ENCODE measurements around the gene FUZ. TPM values are rescaled to one million over a fixed set of nuclear protein-coding genes. Genes with fewer than 3 reads are reported as not detected.

The FUZ gene, protein sequence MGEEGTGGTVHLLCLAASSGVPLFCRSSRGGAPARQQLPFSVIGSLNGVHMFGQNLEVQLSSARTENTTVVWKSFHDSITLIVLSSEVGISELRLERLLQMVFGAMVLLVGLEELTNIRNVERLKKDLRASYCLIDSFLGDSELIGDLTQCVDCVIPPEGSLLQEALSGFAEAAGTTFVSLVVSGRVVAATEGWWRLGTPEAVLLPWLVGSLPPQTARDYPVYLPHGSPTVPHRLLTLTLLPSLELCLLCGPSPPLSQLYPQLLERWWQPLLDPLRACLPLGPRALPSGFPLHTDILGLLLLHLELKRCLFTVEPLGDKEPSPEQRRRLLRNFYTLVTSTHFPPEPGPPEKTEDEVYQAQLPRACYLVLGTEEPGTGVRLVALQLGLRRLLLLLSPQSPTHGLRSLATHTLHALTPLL
- 33.9 and 38.6 TPM in 2 replicates for total RNA-seq (2014; rRNA removed; shearing (Covaris generic))

DNA sequence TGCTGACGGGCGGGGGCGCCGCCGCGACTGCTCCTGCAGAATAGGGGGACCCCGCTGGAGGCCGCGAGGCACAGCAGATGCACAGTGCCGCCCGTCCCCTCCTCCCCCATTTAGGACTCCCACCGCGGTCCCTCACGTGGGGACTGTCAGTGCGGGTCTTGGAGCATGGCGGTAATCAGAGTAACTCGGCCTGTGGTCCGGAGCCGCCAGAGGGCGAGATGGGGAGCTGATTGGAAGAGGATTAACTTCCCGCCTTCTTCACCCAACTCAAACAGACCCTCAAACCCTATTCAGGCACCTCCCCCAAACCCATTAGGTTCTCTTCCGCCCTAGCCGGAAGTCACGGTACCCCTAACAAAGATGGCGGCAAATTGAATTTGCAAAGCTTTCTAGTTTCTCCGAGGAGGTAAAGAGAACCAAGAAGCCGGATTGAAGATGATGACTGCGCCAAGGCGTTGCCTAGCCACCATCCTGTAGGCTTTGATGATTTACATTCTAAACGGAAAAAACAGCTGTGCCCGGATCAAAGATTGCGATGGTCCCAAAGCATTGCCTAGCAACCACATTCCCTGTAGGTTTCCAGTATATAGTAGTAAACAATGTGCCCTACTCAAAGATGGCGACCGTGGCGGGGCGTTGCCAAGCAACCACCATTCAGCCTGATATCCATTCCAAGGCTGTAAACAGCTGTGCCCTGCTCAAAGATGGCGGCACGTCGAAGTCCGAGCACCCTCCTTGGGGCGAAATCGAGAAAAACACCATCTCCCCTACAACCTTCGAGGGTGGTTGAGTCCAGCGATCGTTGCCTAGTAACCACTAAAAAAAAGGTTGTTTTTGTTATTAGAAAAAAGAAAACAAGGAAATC lies at the start of gene FUZ:
TSS of gene FUZ (minus strand) at position 296 of the 865 bp plus-strand sequence. CDS start at position 110, 186 bp downstream.
- DNase-seq (ENCODE audit: low spot score): peak; percentile 99
- in situ Hi-C loops (cut with HindIII; ENCODE audit: low sequenced_read_pairs): no loop called here

- DNase-seq (ENCODE audit: low spot score): no peak
- in situ Hi-C loops (cut with HindIII; ENCODE audit: low sequenced_read_pairs): no loop called here
Observed at GRCh38 chr19:49862391-49863253, 49.5 kb upstream of the FUZ start.

DNA sequence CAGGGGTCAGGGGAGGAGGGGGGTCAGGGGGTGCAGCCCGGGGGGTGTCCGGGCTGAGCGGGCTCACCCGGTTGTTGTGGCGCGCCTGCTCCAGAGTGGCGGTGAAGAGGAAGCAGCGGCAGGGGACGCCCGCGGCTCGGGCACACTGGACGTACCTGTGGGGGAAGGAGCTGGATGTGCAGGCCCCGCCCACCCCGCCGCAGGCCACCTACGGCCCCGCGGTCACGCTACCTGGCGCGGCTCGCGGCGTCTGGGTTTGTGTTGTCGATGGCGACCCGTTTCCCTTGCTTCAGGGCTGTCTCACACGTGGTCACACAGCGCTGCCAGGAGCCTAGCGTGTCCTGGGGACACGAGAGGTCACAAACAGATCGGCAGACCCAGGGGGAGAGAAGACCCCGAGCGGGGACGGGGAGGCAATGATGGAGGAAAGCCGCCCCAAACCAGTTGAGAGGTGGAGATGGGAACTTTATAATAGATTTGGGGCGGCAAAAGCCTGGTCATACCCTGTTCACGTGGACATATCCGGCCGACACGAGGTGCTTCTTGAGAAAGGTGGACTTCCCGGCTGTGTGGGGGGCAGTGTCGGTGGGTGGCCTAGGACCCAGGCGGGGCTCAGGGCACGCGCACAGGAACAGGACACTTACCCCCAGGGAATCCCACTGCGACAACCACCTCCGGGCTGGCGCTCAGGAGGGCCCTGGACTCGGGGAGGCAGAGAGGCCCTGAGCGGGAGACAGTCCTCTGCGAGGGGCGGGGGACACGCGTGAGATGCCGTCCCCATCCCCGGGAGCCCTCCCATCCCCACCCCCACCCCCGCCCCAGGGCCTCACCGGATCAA lies 48.7 kb upstream of the FUZ start:
- DNase-seq (ENCODE audit: low spot score): no peak
- in situ Hi-C loops (cut with HindIII; ENCODE audit: low sequenced_read_pairs): no loop called here

- in situ Hi-C loops (cut with HindIII; ENCODE audit: low sequenced_read_pairs): no loop called here
Observed at GRCh38 chr19:49861107-49861506, 48.0 kb upstream of the FUZ start.

DNA sequence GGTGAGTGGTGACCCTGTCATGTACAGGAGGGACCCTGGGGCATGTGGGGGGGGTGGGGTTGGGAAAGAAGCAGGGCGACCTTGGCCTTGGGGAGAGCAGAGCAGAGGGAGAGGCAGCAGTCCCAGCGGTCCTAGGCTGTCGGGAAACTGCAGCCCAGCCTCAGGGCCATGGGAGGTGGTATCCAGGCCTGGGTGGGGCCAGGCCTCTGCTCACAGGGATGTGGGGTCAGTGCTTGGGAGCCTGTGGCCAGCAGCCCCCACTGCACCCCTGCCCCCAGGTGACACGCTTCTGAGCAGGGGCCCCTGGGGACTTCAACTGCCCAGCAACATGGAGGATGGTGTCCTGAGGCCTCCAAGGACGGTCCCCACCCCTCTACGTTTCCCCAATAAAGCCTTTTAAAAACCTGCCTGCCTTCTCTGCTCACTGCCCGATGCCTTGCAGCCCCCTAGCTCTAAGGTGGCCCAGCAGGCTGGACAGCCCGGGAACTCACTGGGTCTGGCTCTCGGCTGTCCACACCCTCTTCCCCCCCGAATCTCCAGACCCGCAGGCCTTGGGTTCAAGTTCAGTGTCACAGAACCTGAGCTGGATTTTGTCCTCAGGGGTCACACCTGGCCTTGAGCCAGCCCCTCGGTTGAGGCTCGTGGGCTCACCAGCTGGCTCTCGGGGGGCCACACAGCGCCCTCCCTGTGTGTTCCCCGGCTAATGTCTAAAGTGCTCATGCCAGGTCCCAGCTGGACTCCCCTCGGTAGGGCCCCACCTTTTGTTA lies 47.4 kb upstream of the FUZ start:
- in situ Hi-C loops (cut with HindIII; ENCODE audit: low sequenced_read_pairs): no loop called here
- no peak for DNase-seq (ENCODE audit: low spot score)

More at GRCh38 chr19:49861107-49861506, 48.0 kb upstream of the FUZ start:
- DNase-seq (ENCODE audit: low spot score): peak; percentile 48

DNA sequence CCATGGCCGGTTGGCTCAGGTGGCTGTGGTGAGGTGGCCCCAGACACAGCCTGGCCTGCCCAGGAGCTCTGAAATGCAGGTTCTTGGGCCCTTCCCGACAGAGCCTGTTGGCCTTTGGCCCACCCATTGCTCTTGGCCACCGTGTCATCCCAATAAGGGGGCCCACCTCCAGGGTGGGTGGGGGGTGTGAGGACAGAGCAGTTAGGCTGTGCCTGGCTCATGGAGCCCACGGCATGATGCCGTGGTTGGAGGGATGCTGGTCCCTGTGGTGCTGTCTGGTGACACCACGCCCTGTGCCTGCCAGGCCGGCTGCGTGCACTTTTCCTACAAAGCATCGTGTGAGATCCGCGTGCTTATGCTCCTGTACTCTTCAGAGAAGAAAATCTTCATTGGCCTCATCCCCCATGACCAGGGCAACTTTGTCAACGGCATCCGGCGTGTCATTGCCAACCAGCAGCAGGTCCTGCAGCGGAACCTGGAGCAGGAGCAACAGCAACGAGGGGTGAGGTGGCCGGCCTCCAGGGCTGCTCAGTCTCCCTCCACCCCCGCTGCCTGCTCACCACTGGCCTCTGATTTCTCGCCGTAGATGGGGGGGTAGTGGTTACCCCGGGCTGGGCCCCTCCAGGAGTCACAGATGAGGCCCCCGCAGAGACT lies 46.7 kb upstream of the FUZ start:
- DNase-seq (ENCODE audit: low spot score): no peak
- in situ Hi-C loops (cut with HindIII; ENCODE audit: low sequenced_read_pairs): no loop called here

DNA sequence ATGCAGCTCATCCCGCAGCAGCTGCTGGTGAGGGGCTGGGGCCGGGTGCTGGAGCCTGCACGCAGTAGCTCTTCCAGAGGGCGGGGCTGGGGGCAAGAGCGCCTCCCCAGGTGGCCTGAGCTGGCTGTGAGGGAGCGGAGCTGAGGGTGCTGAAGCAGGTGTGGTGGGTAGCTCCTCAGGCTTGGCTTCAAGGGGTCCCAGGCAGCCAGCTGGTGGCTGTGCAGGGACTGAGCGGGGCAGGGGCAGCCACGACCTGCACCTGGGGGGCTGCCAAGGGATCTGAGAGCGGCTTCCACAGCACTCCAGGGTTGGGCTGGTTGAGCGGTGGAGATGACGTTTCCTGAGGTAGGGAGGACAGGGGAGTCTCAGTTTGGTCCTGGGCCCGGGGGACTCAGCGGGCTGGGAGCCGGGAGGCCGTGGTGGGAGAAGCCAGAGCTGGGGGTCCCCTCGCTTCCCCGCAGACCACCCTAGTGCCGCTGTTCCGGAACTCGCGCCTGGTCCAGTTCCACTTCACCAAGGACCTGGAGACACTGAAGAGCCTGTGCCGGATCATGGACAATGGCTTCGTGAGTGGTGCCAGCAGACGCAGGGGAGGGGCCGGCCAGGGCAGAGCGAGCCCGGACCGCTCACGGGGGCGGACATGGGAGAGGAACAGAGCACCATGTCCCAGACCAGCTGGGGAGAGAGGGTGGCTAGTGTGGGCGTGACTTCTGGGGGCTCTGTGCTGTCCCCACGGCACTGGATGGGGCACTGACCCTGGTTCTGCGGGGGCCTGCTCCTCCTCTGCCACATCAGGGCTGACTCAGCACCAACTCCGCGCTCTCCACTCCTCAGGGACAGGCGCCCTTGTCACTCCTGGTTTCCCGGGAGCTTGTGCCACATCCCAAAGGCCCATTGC lies 45.2 kb upstream of the FUZ start:
- DNase-seq (ENCODE audit: low spot score): no peak
- in situ Hi-C loops (cut with HindIII; ENCODE audit: low sequenced_read_pairs): no loop called here

DNA sequence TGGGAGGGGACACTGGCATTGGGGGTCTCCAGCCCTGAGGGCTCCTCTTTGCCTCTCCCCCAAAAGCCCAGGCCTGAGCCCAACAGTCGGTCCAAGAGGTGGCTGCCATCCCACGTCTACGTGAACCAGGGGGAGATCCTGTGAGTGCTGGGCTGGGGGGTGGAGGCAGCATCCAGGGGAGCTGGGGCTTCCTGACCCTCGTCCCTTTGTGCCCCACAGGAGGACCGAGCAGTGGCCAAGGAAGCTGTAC lies 44.7 kb upstream of the FUZ start:
- DNase-seq (ENCODE audit: low spot score): no peak
- in situ Hi-C loops (cut with HindIII; ENCODE audit: low sequenced_read_pairs): no loop called here

- in situ Hi-C loops (cut with HindIII; ENCODE audit: low sequenced_read_pairs): no loop called here
- DNase-seq (ENCODE audit: low spot score): no peak
Observed at GRCh38 chr19:49857061-49857837, 44.2 kb upstream of the FUZ start.

DNA sequence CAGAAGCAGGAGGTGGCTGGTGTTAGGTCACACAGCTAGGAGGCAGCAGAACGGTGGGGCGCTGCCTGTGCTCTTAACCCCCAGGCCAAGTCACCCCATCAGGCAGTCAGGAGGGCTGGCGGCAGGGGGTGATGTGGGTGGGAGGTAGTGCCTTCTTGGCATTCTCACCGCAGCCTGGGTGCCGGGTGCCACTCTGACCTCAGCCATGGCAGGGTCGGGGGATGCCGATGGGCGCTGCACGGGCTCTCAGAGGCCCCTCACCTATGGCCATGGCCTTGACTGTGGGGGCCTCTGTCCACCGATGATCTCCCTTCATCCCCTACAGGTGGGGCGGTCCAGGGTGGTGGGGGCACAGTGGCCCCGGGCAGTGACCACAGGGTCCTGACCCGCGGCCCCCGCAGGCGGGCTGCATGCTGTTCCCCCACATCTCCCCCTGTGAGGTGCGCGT lies 43.5 kb upstream of the FUZ start:
- DNase-seq (ENCODE audit: low spot score): no peak
- in situ Hi-C loops (cut with HindIII; ENCODE audit: low sequenced_read_pairs): no loop called here

- in situ Hi-C loops (cut with HindIII; ENCODE audit: low sequenced_read_pairs): no loop called here
- no peak for DNase-seq (ENCODE audit: low spot score)
Observed at GRCh38 chr19:49855676-49856573, 42.8 kb upstream of the FUZ start.

DNA sequence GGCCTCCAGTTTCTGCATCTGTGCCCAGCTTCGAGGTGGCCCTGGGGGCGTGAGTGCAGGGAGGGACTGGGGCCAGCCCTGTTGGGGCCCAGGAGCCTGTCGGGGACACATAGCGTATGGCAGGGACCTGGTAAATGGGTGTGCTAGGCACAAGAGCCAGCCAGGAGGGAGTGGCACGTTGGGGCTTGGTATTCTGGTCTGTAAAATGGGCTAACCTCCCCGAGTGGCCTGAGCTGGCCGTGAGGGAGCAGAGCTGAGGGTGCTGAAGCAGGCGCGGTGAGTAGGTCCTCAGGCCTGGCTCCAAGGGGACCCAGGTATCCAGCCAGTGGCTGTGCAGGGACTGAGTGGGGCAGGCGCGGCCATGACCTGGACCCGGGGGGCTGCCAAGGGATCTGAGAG lies 42.2 kb upstream of the FUZ start:
- in situ Hi-C loops (cut with HindIII; ENCODE audit: low sequenced_read_pairs): no loop called here
- DNase-seq (ENCODE audit: low spot score): no peak

DNA sequence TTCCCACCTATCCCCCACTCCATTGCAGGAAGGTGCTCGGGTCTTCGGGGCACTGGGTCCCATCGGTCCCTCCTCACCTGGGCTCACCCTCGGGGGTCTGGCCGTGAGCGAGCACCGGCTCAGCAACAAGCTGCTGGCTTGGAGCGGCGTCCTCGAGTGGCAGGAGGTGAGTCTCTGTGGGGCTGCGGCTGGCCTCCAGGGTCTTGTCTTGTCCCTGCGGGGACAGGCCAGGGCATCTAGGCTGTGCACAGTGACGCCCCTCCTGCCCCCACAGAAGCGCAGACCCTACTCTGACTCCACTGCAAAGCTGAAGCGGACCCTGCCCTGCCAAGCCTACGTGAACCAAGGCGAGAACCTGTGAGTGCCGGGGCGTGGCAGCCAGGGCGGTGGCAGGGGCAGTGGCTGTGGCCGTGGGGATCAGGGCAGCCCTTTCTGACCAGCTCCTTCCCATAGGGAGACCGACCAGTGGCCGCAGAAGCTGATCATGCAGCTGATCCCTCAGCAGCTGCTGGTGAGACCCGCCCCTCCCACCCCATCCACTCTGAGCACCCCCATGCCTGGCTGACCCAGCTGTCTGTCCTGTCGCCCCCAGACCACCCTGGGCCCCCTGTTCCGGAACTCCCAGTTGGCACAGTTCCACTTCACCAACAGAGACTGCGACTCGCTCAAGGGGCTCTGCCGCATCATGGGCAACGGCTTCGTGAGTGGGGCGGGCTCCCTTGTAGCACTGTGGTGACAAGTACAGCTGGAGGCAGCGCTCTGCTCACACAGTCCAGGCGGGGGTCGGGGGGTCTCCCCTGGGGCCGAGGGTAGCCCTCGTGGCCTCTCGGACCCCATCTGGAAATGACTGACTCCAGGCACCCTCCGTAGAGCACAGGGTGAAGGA lies 41.5 kb upstream of the FUZ start:
- in situ Hi-C loops (cut with HindIII; ENCODE audit: low sequenced_read_pairs): no loop called here
- DNase-seq (ENCODE audit: low spot score): no peak

GRCh38 chr19:49853852-49854377 lies 40.8 kb upstream of the FUZ start:
- in situ Hi-C loops (cut with HindIII; ENCODE audit: low sequenced_read_pairs): no loop called here
- DNase-seq (ENCODE audit: low spot score): no peak
